COR-L47 (cell line): ENCODE measurements around the gene PDAP1.
"Not testable (repeated sequence)": the region's sequence is repeated elsewhere in the genome, so short reads cannot be mapped to it uniquely, and the experiment has no call there.

Source experiments
- DNase-seq: peaks from one replicate; lab custom pipeline; 2025; lab: John Stamatoyannopoulos, UW

PDAP1 gene

DNA sequence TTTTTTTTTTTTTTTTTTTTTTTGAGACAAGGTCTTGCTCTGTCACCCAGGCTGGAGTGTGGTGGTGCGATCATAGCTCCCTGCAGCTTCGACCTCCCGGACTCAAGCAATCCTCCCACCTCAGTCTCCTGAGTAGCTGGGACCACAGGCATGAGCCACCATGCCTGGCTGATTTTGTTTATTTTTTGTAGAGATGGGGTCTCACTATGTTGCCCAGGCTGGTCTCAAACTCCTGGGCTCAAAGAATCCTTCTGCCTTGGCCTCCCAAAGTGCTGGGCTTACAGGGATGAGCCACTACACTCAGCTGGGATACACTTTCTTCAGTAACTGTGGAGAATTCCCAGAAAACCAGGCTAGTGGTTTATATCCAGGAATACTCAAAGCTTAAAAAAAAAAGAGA lies 57.8 kb downstream of the PDAP1 start:
- not testable (repeated sequence) for DNase-seq
